Activated B cell treated with CpG ODN at 0.5 μM for 24 hours (primary cell): ENCODE data around the gene RPL3. TPM values are rescaled to one million over a fixed set of nuclear protein-coding genes. Genes with fewer than 3 reads are reported as not detected.

ENCODE experiments used
- ATAC-seq: fragments of 200-7000 bp; cut with Tn5 transposase; one replicate; pipeline ENCODE4 v1.10.0; 2021; ENCODE audit warnings: low read depth, mild to moderate bottlenecking, moderate library complexity
- CTCF ChIA-PET: fragments of 350-600 bp; sonication (Branson Sonifier 250); formaldehyde crosslinking; loops from one replicate; lab custom pipeline; 2021; ENCODE audit warnings: antibody characterized with exemption; lab: Charles Lee
- POLR2A ChIA-PET: fragments of 350-600 bp; sonication (Branson Sonifier 250); formaldehyde crosslinking; loops from one replicate; lab custom pipeline; 2021; ENCODE audit warnings: antibody characterized with exemption; lab: Charles Lee
- DNase-seq: peaks from one replicate; pipeline ENCODE4 v3.0.0; 2022
- H3K27ac Mint-ChIP-seq: one replicate; pipeline ENCODE4 v1.8.0; 2020; ENCODE audit warnings: mixed read lengths
- H3K27me3 Mint-ChIP-seq: one replicate; pipeline ENCODE4 v1.8.0; 2021; ENCODE audit warnings: mixed read lengths
- H3K36me3 Mint-ChIP-seq: one replicate; pipeline ENCODE4 v1.8.0; 2021; ENCODE audit warnings: low read depth, mixed read lengths
- H3K4me1 Mint-ChIP-seq: one replicate; pipeline ENCODE4 v1.8.0; 2021; ENCODE audit warnings: mixed read lengths
- H3K4me3 Mint-ChIP-seq: one replicate; pipeline ENCODE4 v1.8.0; 2020; ENCODE audit warnings: mild to moderate bottlenecking, mixed read lengths
- H3K9me3 Mint-ChIP-seq: one replicate; pipeline ENCODE4 v1.8.0; 2020; ENCODE audit warnings: mixed read lengths
- CTCF ChIP-seq: fragments of 200-600 bp; IDR thresholded peaks from one replicate; pipeline ENCODE4 v1.8.0; 2022; ENCODE audit warnings: antibody characterized with exemption, mild to moderate bottlenecking
- intact Hi-C: fragments of 100-400 bp; cut with micrococcal nuclease; formaldehyde crosslinking; loops from one replicate; pipeline ENCODE4 v1.15.1; 2024
- total RNA-seq: library from RNA; stranded (reverse); gene quantifications from 2 replicates; pipeline ENCODE4 v1.2.3, GENCODE V29; 2022

Gene RPL3
- total RNA-seq, 1 donor from 2014 or later = 3,087 TPM

GRCh38 chr22:39348909-39349505 lies 29.6 kb upstream of the RPL3 start:
- peaks cover 2% of the 10 kb centered on the region for H3K27me3 Mint-ChIP-seq

GRCh38 chr22:39345231-39345630 lies 25.8 kb upstream of the RPL3 start:
- POLR2A ChIA-PET = interaction anchor here (1.2 to 1.3 kb wide), 3 partner anchors 119 to 180 kb away, joined by 3 to 5 read pairs (median 3); partner anchors contain the start of gene ATF4
- H3K9me3 Mint-ChIP-seq = no peaks in the 10 kb centered on the region
- no peak overlapping the region for H3K27ac Mint-ChIP-seq
- peaks cover 16% of the 10 kb centered on the region for H3K4me1 Mint-ChIP-seq
- CTCF ChIA-PET = interaction anchor here (1.1 to 1.4 kb wide), 2 partner anchors 13 to 680 kb away, joined by 3 read pairs; no protein-coding TSS in a partner anchor
- no peak for ATAC-seq
- DNase-seq = no peak
- intact Hi-C loops = no loop called here
- H3K36me3 Mint-ChIP-seq = no peaks in the 10 kb centered on the region
- no peak for TF ChIP-seq CTCF
- H3K27me3 Mint-ChIP-seq = peaks cover 7% of the 10 kb centered on the region
- H3K4me3 Mint-ChIP-seq = no peak overlapping the region

More at GRCh38 chr22:39348909-39349505, 29.6 kb upstream of the RPL3 start:
- CTCF ChIA-PET = interaction anchor here (0.9 to 1.6 kb wide), 4 partner anchors 50 to 182 kb away, joined by 3 to 6 read pairs (median 4); partner anchors contain the start of gene TAB1
- Mint-ChIP-seq H3K4me1 (peaks cover 40% of the 10 kb centered on the region), H3K27ac (peak overlapping the region; percentile 87), H3K36me3 (no peaks in the 10 kb centered on the region), H3K9me3 (no peaks in the 10 kb centered on the region), H3K4me3 (peak overlapping the region; percentile 87)
- no peak for TF ChIP-seq CTCF
- DNase-seq (peak; percentile 38), ATAC-seq (peak; percentile 1)
- intact Hi-C loops = no loop called here
- POLR2A ChIA-PET = interaction anchor here (0.7 to 5.0 kb wide), 9 partner anchors 30 to 1741 kb away, joined by 3 to 94 read pairs (median 3); partner anchors contain the start of genes ATF4, RPL3 and TAB1

- Mint-ChIP-seq H3K9me3 (no peaks in the 10 kb centered on the region), H3K27ac (no peak overlapping the region), H3K4me1 (peaks cover 11% of the 10 kb centered on the region), H3K36me3 (no peaks in the 10 kb centered on the region), H3K4me3 (no peak overlapping the region), H3K27me3 (peaks cover 7% of the 10 kb centered on the region)
- intact Hi-C loops = no loop called here
- ATAC-seq = no peak
- TF ChIP-seq CTCF = no peak
- no peak for DNase-seq
- POLR2A ChIA-PET = interaction anchor here (0.8 to 1.5 kb wide), 6 partner anchors 8 to 185 kb away, joined by 3 to 16 read pairs (median 6); partner anchors contain the start of genes ATF4 and RPL3
- CTCF ChIA-PET = interaction anchor here (0.6 to 2.4 kb wide), 24 partner anchors 8 to 186 kb away, joined by 3 to 23 read pairs (median 5); partner anchors contain the start of genes ATF4, RPL3 and TAB1
Measured at GRCh38 chr22:39344046-39344390, 24.6 kb upstream of the RPL3 start.

- ChIA-PET POLR2A (interaction anchor here (0.8 to 1.5 kb wide), 6 partner anchors 8 to 186 kb away, joined by 3 to 16 read pairs (median 6); partner anchors contain the start of genes ATF4 and RPL3), CTCF (interaction anchor here (0.6 to 2.4 kb wide), 25 partner anchors 9 to 693 kb away, joined by 3 to 23 read pairs (median 5); partner anchors contain the start of genes ATF4, RPL3 and TAB1)
- Mint-ChIP-seq H3K36me3 (no peaks in the 10 kb centered on the region), H3K9me3 (no peaks in the 10 kb centered on the region), H3K4me1 (peaks cover 5% of the 10 kb centered on the region), H3K4me3 (no peak overlapping the region), H3K27ac (no peak overlapping the region), H3K27me3 (peaks cover 9% of the 10 kb centered on the region)
- DNase-seq (peak; percentile 48), ATAC-seq (peak; percentile 97)
- TF ChIP-seq CTCF = peak; percentile 33
- intact Hi-C loops = loop anchor here (1.0 to 2.0 kb wide), 5 partner anchors 8 to 186 kb away; partner anchors contain the start of gene TAB1
Measured at GRCh38 chr22:39343259-39344045, 24.0 kb upstream of the RPL3 start.
